Endothelial cell of umbilical vein (primary cell): ENCODE data around the gene TERT.

Experiments
- EZH2 ChIP-seq: IDR thresholded peaks from 2 replicates; pipeline ENCODE4 v1.6.1; 2012; ENCODE audit warnings: borderline replicate concordance, low read depth, mild to moderate bottlenecking, moderate library complexity, low read length, inconsistent platforms; ENCODE audit not compliant: severe bottlenecking
- POLR2A ChIP-seq: IDR thresholded peaks from 2 replicates; pipeline ENCODE4 v1.6.1; 2012; ENCODE audit warnings: low read depth, mild to moderate bottlenecking, control low read depth, low read length
- POLR2AphosphoS5 ChIP-seq: IDR thresholded peaks from 2 replicates; pipeline ENCODE4 v1.6.1; 2012; ENCODE audit warnings: low read depth, mild to moderate bottlenecking, control low read depth, low read length, moderate library complexity; ENCODE audit not compliant: insufficient read depth
- TF ChIP-seq, protein P1 (sequence below), 2 donors: IDR thresholded peaks; 1 replicate in 1 of 2; 2 replicates in 1 of 2; pipeline ENCODE4 v1.5.1; 2011; ENCODE audit warnings: low read length in 2 of 2, mild to moderate bottlenecking in 2 of 2, moderate library complexity in 2 of 2, control low read depth in 1 of 2, inconsistent platforms in 1 of 2, low read depth in 1 of 2; ENCODE audit not compliant: insufficient read depth in 1 of 2; ENCODE audit errors: extremely low read depth in 1 of 2

DNA sequence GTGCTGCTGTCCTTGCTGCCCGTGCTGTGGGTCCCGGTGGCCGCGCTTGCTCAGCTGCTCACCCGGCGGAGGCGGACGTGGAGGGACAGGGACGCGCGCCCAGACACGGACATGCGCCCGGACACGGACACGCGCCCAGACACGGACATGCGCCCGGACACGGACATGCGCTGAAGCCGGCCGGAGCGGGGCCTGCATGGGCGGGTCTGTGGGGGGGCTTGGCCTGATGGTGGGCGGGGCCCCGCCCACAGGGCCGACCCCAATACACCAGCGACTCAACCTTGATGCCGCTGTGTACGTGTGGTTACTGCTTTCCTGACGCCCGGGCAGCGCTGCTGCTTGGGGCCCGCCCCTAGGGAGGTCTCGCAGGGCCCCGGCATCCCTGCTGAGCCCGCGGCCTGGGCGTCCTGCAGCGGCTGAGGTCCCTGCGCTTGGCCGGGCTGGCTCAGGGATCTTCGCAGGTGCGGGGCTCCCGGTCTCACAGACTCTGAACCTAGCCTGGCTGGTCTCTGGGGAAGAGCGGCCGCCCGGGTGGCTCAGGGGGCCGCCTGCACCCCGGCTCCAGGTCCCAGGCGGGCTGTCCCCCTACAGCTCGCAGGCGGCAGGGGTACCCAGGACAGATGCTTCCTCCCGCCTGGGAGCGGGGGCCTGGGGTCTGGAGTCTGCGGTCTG is 48.8 kb downstream of the TERT start:
- TF ChIP-seq, protein P1, sequence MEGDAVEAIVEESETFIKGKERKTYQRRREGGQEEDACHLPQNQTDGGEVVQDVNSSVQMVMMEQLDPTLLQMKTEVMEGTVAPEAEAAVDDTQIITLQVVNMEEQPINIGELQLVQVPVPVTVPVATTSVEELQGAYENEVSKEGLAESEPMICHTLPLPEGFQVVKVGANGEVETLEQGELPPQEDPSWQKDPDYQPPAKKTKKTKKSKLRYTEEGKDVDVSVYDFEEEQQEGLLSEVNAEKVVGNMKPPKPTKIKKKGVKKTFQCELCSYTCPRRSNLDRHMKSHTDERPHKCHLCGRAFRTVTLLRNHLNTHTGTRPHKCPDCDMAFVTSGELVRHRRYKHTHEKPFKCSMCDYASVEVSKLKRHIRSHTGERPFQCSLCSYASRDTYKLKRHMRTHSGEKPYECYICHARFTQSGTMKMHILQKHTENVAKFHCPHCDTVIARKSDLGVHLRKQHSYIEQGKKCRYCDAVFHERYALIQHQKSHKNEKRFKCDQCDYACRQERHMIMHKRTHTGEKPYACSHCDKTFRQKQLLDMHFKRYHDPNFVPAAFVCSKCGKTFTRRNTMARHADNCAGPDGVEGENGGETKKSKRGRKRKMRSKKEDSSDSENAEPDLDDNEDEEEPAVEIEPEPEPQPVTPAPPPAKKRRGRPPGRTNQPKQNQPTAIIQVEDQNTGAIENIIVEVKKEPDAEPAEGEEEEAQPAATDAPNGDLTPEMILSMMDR (IDR thresholded peaks at IDR 0.05; ENCODE audit: extremely low read depth in 1 of 2, insufficient read depth in 1 of 2, low read depth in 1 of 2, low read length in 2 of 2), result no peak
- TF ChIP-seq POLR2A, result no peak
- TF ChIP-seq POLR2AphosphoS5, result no peak
- no peak for TF ChIP-seq EZH2
